Smooth muscle cell (in vitro differentiated cells): Measurements from ENCODE around the gene SH3RF3. TPM values are rescaled to one million over a fixed set of nuclear protein-coding genes. Genes with fewer than 3 reads are reported as not detected.

ENCODE experiments used
- DNase-seq: peaks from one replicate; lab custom pipeline; 2025; ENCODE audit not compliant: unreplicated experiment; lab: John Stamatoyannopoulos, UW
- H2AFZ ChIP-seq: fragments of 200-600 bp; sonication (generic); 2 replicates; pipeline ENCODE4 v1.6.0; 2016; ENCODE audit warnings: antibody characterized with exemption, low read depth, mild to moderate bottlenecking
- H3F3A ChIP-seq: fragments of 200-600 bp; sonication (generic); 2 replicates; pipeline ENCODE4 v1.6.0; 2017; ENCODE audit warnings: antibody characterized with exemption, low read depth
- H3K27ac ChIP-seq: fragments of 200-600 bp; sonication (generic); 2 replicates; pipeline ENCODE4 v1.5.1; 2016; ENCODE audit warnings: low read depth, mild to moderate bottlenecking
- H3K27me3 ChIP-seq: fragments of 200-600 bp; sonication (generic); 2 replicates; pipeline ENCODE4 v1.6.1; 2016; ENCODE audit warnings: low read depth, mild to moderate bottlenecking
- H3K36me3 ChIP-seq: fragments of 200-600 bp; sonication (generic); 2 replicates; pipeline ENCODE4 v1.5.1; 2016; ENCODE audit warnings: low read depth
- H3K4me1 ChIP-seq: fragments of 200-600 bp; sonication (generic); 2 replicates; pipeline ENCODE4 v1.5.1; 2016; ENCODE audit warnings: low read depth
- H3K4me2 ChIP-seq: fragments of 200-600 bp; sonication (generic); 2 replicates; pipeline ENCODE4 v1.6.0; 2016; ENCODE audit warnings: mild to moderate bottlenecking
- H3K4me3 ChIP-seq: fragments of 200-600 bp; sonication (generic); 2 replicates; pipeline ENCODE4 v1.5.1; 2016; ENCODE audit warnings: mild to moderate bottlenecking
- H3K79me2 ChIP-seq: fragments of 200-600 bp; sonication (generic); 2 replicates; pipeline ENCODE4 v1.6.0; 2016; ENCODE audit warnings: low read depth, mild to moderate bottlenecking
- H3K9ac ChIP-seq: fragments of 200-600 bp; sonication (generic); 2 replicates; pipeline ENCODE4 v1.6.0; 2016; ENCODE audit warnings: low read depth
- H3K9me3 ChIP-seq: fragments of 200-600 bp; sonication (generic); replicated peaks from 2 replicates; pipeline ENCODE4 v1.5.1; 2016; ENCODE audit warnings: low read depth
- H4K20me1 ChIP-seq: fragments of 200-600 bp; sonication (generic); 2 replicates; pipeline ENCODE4 v1.6.0; 2016; ENCODE audit warnings: low read depth
- WGBS: methylation state at CpG from one replicate; pipeline ENCODE4 v1.1.7; 2016; ENCODE audit warnings: low lambda C conversion rate; 5-methylcytosine and 5-hydroxymethylcytosine counted together
- polyA plus RNA-seq: library from polyadenylated mRNA; unstranded; fragments of >200 nt; fragmentation: Nextera tagmentation; extraction: Ambion mirVana; gene quantifications from 2 replicates; pipeline ENCODE4 v1.2.1, GENCODE V29; 2016
- total RNA-seq: library from RNA; depleted of rRNA; stranded (reverse); fragments of >200 nt; gene quantifications from 2 replicates; pipeline ENCODE4 v1.2.3, GENCODE V29; 2014
- TF ChIP-seq, protein P1 (sequence below): fragments of 200-600 bp; sonication (generic); IDR thresholded peaks from 2 replicates; pipeline ENCODE4 v1.5.1; 2017; ENCODE audit warnings: borderline replicate concordance, mild to moderate bottlenecking, antibody characterized with exemption; ENCODE audit not compliant: insufficient read depth, poor library complexity, severe bottlenecking

Gene SH3RF3
- total and polyA plus RNA-seq, 2 experiments from 2014 or later = 6.6 to 11.8 TPM

DNA sequence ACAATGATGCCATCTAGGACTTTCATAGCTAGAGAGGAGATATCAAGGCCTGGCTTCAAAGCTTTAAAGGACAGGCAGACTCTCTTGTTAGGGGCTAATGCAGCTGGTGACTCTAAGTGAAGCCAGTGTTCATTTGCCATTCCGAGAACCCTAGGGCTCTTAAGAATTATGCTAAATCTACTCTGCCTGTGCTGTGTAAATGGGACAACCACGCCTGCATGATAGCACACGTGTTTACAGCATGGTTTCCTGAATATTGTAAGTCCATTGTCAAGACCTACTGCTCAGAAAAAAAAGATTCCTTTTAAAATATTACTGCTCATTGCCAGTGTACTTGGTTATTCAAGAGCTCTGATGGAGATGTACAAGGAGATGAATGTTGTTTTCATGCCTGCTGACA, 296.4 kb downstream of the SH3RF3 start:
- H4K20me1 ChIP-seq = no peaks in the 10 kb centered on the region
- H3K27me3 ChIP-seq = no peaks in the 10 kb centered on the region
- H3K27ac ChIP-seq = no peak overlapping the region
- TF ChIP-seq, protein P1, sequence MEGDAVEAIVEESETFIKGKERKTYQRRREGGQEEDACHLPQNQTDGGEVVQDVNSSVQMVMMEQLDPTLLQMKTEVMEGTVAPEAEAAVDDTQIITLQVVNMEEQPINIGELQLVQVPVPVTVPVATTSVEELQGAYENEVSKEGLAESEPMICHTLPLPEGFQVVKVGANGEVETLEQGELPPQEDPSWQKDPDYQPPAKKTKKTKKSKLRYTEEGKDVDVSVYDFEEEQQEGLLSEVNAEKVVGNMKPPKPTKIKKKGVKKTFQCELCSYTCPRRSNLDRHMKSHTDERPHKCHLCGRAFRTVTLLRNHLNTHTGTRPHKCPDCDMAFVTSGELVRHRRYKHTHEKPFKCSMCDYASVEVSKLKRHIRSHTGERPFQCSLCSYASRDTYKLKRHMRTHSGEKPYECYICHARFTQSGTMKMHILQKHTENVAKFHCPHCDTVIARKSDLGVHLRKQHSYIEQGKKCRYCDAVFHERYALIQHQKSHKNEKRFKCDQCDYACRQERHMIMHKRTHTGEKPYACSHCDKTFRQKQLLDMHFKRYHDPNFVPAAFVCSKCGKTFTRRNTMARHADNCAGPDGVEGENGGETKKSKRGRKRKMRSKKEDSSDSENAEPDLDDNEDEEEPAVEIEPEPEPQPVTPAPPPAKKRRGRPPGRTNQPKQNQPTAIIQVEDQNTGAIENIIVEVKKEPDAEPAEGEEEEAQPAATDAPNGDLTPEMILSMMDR = no peak
- no peak overlapping the region for H3K9ac ChIP-seq
- H3K36me3 ChIP-seq = no peaks in the 10 kb centered on the region
- H3K4me2 ChIP-seq = no peak overlapping the region
- H3K4me3 ChIP-seq = no peak overlapping the region
- no peaks in the 10 kb centered on the region for H3F3A ChIP-seq
- no peak for DNase-seq
- WGBS = 96% methylated on average over 3 of the region's 3 CpGs
- no peaks in the 10 kb centered on the region for H3K4me1 ChIP-seq
- no peaks in the 10 kb centered on the region for H3K79me2 ChIP-seq
- H2AFZ ChIP-seq = no peak overlapping the region
- H3K9me3 ChIP-seq = no peaks in the 10 kb centered on the region

DNA sequence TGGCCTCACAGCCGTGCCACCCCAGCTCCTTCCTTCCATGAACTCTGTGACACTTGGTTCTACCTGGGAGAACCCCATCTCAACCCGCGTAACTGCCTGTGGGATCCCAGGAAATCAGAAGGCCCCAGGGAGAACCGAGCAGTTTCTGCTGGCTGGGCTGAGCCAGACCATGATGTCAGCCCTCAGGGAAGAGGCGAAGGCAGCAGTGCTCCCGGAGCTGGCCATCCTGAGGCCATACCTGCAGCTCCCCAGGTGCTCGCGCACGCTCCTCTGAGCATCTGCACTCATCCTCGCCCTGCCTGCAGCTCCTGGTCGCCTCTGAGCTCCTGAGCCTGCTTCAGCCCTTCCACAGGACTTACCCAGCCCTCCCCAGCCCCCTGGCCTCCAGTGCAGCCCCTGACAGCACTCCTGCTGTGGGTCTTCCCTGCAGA, 298.7 kb downstream of the SH3RF3 start:
- Histone ChIP-seq H2AFZ (no peak overlapping the region), H3K4me2 (no peak overlapping the region), H3K9me3 (no peaks in the 10 kb centered on the region), H4K20me1 (no peaks in the 10 kb centered on the region), H3K9ac (no peak overlapping the region), H3K4me3 (no peak overlapping the region), H3K27me3 (no peaks in the 10 kb centered on the region), H3F3A (no peaks in the 10 kb centered on the region), H3K27ac (no peak overlapping the region), H3K36me3 (no peaks in the 10 kb centered on the region), H3K4me1 (no peaks in the 10 kb centered on the region), H3K79me2 (no peaks in the 10 kb centered on the region)
- 93% methylated on average over 11 of the region's 11 CpGs for WGBS
- no peak for DNase-seq
- TF ChIP-seq, protein P1 = no peak

GRCh38 chr2:109428281-109428680, 299.3 kb downstream of the SH3RF3 start:
- no peaks in the 10 kb centered on the region for H3K36me3 ChIP-seq
- H3K27ac ChIP-seq = no peak overlapping the region
- no peaks in the 10 kb centered on the region for H3K27me3 ChIP-seq
- H3K9ac ChIP-seq = no peak overlapping the region
- H3K4me2 ChIP-seq = no peak overlapping the region
- no peaks in the 10 kb centered on the region for H3K4me1 ChIP-seq
- no peaks in the 10 kb centered on the region for H3F3A ChIP-seq
- TF ChIP-seq, protein P1 = no peak
- H2AFZ ChIP-seq = no peak overlapping the region
- H4K20me1 ChIP-seq = no peaks in the 10 kb centered on the region
- no peaks in the 10 kb centered on the region for H3K9me3 ChIP-seq
- no peak for DNase-seq
- 92% methylated on average over 12 of the region's 12 CpGs for WGBS
- H3K4me3 ChIP-seq = no peak overlapping the region
- no peaks in the 10 kb centered on the region for H3K79me2 ChIP-seq

DNA sequence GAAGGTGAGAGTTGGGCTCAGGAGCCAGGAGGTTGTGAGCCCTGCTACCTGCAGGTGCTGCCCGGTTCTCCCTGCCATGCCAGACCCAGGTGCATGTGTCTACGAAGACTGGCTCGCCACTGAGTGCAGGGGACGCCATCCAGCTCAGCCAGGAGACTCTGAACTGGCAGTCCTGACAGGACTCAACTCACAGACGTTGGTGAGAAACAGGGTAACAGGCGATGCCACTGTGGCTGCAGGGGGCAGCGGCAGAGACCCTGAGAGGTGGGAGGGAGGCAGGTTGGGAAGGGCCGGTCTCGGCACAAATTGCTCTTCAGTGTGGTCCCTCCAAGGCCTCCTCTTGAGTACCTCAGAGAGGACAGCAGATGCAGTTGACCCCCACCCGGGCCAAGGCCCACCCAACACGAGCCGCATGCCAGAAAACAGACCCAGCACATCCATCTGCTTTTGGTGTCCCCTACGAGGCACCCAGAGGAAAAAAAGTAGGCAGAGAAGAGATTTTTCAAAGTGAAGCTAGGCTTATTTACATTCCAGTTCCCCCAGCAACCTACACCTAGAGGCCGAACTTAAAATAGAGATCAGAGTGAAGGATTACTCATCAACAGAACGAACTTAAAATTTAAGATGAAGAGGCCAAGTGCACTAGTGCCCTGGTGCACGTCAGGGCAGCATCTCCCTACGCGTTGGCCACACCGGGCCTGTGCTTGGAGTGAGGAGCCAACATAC, 300.0 kb downstream of the SH3RF3 start:
- no peaks in the 10 kb centered on the region for H3K9me3 ChIP-seq
- TF ChIP-seq, protein P1 = no peak

More for the DNA sequence above, 300.0 kb downstream of the SH3RF3 start:
- Histone ChIP-seq H3K27me3 (no peaks in the 10 kb centered on the region), H3K27ac (no peak overlapping the region), H3K79me2 (no peaks in the 10 kb centered on the region), H3K4me1 (no peaks in the 10 kb centered on the region), H3K9ac (no peak overlapping the region), H3F3A (no peaks in the 10 kb centered on the region), H3K4me2 (no peak overlapping the region), H3K4me3 (no peak overlapping the region), H2AFZ (no peak overlapping the region), H3K36me3 (no peaks in the 10 kb centered on the region), H4K20me1 (no peaks in the 10 kb centered on the region)
- whole genome bisulfite sequencing = 90% methylated on average over 18 of the region's 19 CpGs
- no peak for DNase-seq
